ENCODE data around the gene EIF4ENIF1.

Gene EIF4ENIF1

GRCh38 chr22:31399211-31400022, 90.2 kb downstream of the EIF4ENIF1 start, which contains the start of gene DRG1:
Gene DRG1 (plus strand): TSS chr22:31399604. CDS start chr22:31399684, 80 bp downstream.
- peak within 1 kb of the TSS; percentile 97 for H3K27ac ChIP-seq
- TF ChIP-seq ZFX (IDR thresholded peaks at IDR 0.05) (peak; percentile 96), CTCF (conservative IDR thresholded peaks at IDR 0.05) (no peak)

- TF ChIP-seq ZFX (IDR thresholded peaks at IDR 0.05) (no peak), CTCF (conservative IDR thresholded peaks at IDR 0.05) (no peak)
- no peak overlapping the region for H3K27ac ChIP-seq
These were observed 91.4 kb downstream of the EIF4ENIF1 start for GRCh38 chr22:31398231-31398630.

GRCh38 chr22:31394326-31394725, 95.3 kb downstream of the EIF4ENIF1 start:
- TF ChIP-seq CTCF (conservative IDR thresholded peaks at IDR 0.05) = no peak
- TF ChIP-seq ZFX (IDR thresholded peaks at IDR 0.05) = no peak
- no peak overlapping the region for H3K27ac ChIP-seq

- no peak overlapping the region for H3K27ac ChIP-seq
- no peak for TF ChIP-seq CTCF (conservative IDR thresholded peaks at IDR 0.05)
- no peak for TF ChIP-seq ZFX (IDR thresholded peaks at IDR 0.05)
These were observed 95.7 kb downstream of the EIF4ENIF1 start for GRCh38 chr22:31393893-31394292.
